NB4 (cell line): ENCODE data around the gene GREB1.

Source experiments
- DNase-seq: peaks from one replicate; pipeline ENCODE4 v3.0.0; 2010; ENCODE audit warnings: low read depth
- H3K4me3 ChIP-seq: one replicate; pipeline ENCODE4 v1.5.1; 2011; ENCODE audit warnings: mild to moderate bottlenecking, low read depth, low read length, moderate library complexity
- MYC ChIP-seq: IDR thresholded peaks from 2 replicates; pipeline ENCODE4 v1.6.1; 2011; ENCODE audit warnings: low read depth, low read length
- POLR2A ChIP-seq: IDR thresholded peaks from 2 replicates; pipeline ENCODE4 v1.6.1; 2011; ENCODE audit warnings: mild to moderate bottlenecking; ENCODE audit not compliant: insufficient read length; ENCODE audit errors: extremely low read depth
- TF ChIP-seq, protein P1 (sequence below): IDR thresholded peaks from 2 replicates; pipeline ENCODE4 v1.6.1; 2011; ENCODE audit warnings: low read depth, low read length
- TF ChIP-seq, protein P2 (sequence below): IDR thresholded peaks from one replicate; pipeline ENCODE4 v1.5.1; 2012; ENCODE audit warnings: low read depth, low read length

The GREB1 gene

GRCh38 chr2:11578081-11578948 lies 44.5 kb downstream of the GREB1 start:
- no peak for DNase-seq
- TF ChIP-seq POLR2A (no peak), MYC (no peak)
- TF ChIP-seq, protein P1, sequence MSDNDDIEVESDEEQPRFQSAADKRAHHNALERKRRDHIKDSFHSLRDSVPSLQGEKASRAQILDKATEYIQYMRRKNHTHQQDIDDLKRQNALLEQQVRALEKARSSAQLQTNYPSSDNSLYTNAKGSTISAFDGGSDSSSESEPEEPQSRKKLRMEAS: no peak
- TF ChIP-seq, protein P2, sequence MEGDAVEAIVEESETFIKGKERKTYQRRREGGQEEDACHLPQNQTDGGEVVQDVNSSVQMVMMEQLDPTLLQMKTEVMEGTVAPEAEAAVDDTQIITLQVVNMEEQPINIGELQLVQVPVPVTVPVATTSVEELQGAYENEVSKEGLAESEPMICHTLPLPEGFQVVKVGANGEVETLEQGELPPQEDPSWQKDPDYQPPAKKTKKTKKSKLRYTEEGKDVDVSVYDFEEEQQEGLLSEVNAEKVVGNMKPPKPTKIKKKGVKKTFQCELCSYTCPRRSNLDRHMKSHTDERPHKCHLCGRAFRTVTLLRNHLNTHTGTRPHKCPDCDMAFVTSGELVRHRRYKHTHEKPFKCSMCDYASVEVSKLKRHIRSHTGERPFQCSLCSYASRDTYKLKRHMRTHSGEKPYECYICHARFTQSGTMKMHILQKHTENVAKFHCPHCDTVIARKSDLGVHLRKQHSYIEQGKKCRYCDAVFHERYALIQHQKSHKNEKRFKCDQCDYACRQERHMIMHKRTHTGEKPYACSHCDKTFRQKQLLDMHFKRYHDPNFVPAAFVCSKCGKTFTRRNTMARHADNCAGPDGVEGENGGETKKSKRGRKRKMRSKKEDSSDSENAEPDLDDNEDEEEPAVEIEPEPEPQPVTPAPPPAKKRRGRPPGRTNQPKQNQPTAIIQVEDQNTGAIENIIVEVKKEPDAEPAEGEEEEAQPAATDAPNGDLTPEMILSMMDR: no peak
- no peak overlapping the region for H3K4me3 ChIP-seq

DNA sequence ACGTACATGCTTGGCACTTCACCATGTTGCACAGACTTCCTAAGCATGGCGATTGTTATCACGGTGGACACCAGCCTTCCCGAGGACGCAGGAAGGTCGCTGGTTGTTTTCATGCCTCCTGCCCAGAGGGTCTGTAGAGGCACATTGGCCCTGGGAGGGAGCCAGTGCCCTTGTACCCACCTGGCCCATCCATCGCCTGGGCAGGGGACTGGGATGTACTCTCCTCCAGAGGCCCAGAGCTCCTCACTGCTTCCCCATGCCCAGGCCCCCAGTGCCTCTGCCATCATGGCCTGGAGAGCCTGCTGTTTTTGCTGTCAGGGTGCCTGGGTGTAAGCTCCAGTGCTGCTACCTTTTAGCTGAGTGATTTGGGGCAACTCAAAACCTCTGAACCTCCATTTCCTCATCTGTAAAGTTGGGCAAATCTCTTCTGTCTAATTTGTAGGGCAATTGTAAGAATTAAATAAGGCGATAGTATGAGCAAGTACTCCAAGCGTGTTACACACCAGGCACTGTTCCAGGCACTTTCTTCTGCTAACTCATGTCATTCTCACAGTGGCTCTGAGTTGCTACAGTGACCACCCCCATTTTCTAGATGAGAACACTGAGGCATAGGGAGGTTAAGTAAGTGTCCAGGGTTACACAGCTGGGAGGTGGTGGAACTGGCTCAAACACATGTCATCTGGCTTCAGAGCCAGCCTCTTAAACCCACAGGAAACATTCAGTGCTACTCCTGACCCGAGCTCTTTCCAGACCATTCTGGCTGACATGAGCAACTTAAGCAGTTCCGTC lies 45.3 kb downstream of the GREB1 start:
- no peak overlapping the region for H3K4me3 ChIP-seq
- TF ChIP-seq, protein P1: no peak
- TF ChIP-seq MYC (no peak), POLR2A (no peak)
- TF ChIP-seq, protein P2: no peak
- DNase-seq: no peak

- DNase-seq: peak; percentile 32
- TF ChIP-seq POLR2A (no peak), MYC (no peak)
- TF ChIP-seq, protein P1: no peak
- TF ChIP-seq, protein P2: no peak
- H3K4me3 ChIP-seq: no peak overlapping the region
Measured at GRCh38 chr2:11579867-11580659, 46.2 kb downstream of the GREB1 start.

GRCh38 chr2:11580697-11581096 lies 46.9 kb downstream of the GREB1 start:
- no peak for DNase-seq
- no peak overlapping the region for H3K4me3 ChIP-seq
- TF ChIP-seq, protein P1: no peak
- no peak for TF ChIP-seq POLR2A
- TF ChIP-seq, protein P2: no peak
- TF ChIP-seq MYC: no peak

- TF ChIP-seq, protein P2: no peak
- TF ChIP-seq POLR2A: no peak
- TF ChIP-seq, protein P1: no peak
- TF ChIP-seq MYC: no peak
- H3K4me3 ChIP-seq: no peak overlapping the region
- DNase-seq: no peak
Measured at GRCh38 chr2:11581124-11581796, 47.4 kb downstream of the GREB1 start.
